ENCODE data around the gene ZNF2.

- TF ChIP-seq CTCF (IDR thresholded peaks at IDR 0.05) (no peak), POLR2A (IDR thresholded peaks at IDR 0.05) (no peak)
Observed at GRCh38 chr2:95138702-95139101, 26.9 kb upstream of the ZNF2 start.

Data from heart left ventricle (tissue), 13 donors.